Breast epithelium (tissue), 3 donors: ENCODE data around the gene FBLN2.

ENCODE experiments used
- POLR2A ChIP-seq: fragments of 450-650 bp; IDR thresholded peaks from one replicate; pipeline ENCODE4 v1.6.1; 2016; ENCODE audit warnings: antibody characterized with exemption, mild to moderate bottlenecking, moderate library complexity
- POLR2AphosphoS5 ChIP-seq, 3 donors: sonication (generic); formaldehyde crosslinking; IDR thresholded peaks; one replicate each; pipeline ENCODE4 v1.6.1; 2017; ENCODE audit warnings: antibody characterized with exemption in 3 of 3
- TF ChIP-seq, protein P1 (sequence below), 3 donors: fragments of 450-650 bp; IDR thresholded peaks; one replicate each; pipeline ENCODE4 v1.5.1; 2016 to 2017; ENCODE audit warnings: antibody characterized with exemption in 3 of 3, mild to moderate bottlenecking in 3 of 3, moderate library complexity in 3 of 3

DNA sequence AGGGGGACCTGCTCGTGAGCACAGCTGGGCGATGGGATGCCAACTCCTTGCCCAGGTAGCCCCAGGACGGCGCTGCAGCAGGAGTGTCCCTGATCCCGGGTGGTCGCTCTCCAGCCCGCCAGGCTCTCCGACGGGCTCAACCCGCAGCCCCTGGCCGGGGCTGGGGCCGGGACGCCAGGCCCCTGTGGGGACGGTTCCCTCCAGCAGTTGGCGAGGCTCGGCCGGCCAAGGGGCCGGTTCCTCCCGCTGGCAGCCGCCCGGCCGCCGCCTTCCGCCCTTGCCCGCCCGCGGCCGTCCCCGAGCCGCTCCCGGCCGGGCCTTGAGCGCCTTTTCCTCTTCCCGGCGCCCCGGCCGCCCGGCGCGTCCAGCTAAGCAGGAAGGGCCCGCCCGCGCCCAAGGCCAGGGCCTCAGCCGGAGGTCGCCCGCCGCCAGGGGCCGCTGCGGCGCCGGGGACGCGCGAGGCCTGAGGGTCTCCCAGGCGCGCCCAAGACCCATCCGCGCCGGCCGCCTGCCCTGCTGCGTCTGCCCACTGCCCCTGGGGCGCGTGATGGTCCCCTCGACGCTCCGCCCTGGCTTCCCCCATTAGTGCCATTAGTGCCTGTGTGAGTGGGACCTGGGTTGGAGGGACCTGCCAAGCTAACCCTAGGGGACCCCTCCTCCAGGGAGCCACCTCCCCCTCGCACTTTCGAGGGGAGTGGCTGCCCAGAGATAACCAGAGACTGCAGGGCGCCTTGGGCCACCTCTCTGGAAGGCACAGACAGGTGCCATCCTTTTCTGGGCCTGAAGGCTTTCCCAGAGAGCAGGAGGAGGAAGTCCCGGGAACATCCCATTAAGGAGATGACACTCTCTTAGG is 106.4 kb downstream of the FBLN2 start:
- TF ChIP-seq POLR2A = no peak
- TF ChIP-seq, protein P1, sequence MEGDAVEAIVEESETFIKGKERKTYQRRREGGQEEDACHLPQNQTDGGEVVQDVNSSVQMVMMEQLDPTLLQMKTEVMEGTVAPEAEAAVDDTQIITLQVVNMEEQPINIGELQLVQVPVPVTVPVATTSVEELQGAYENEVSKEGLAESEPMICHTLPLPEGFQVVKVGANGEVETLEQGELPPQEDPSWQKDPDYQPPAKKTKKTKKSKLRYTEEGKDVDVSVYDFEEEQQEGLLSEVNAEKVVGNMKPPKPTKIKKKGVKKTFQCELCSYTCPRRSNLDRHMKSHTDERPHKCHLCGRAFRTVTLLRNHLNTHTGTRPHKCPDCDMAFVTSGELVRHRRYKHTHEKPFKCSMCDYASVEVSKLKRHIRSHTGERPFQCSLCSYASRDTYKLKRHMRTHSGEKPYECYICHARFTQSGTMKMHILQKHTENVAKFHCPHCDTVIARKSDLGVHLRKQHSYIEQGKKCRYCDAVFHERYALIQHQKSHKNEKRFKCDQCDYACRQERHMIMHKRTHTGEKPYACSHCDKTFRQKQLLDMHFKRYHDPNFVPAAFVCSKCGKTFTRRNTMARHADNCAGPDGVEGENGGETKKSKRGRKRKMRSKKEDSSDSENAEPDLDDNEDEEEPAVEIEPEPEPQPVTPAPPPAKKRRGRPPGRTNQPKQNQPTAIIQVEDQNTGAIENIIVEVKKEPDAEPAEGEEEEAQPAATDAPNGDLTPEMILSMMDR (IDR thresholded peaks at IDR 0.05) = peak in 1 of 3 donors; percentile 45
- TF ChIP-seq POLR2AphosphoS5 (IDR thresholded peaks at IDR 0.05) = no peak
